WERI-Rb-1 (cell line): ENCODE measurements around the gene GASK1A.

Experiments
- DNase-seq: peaks from one replicate; pipeline ENCODE4 v3.0.0-alpha.2; 2020
- H3K27ac ChIP-seq: fragments of 250-450 bp; sonication (Bioruptor Pico); 2 replicates; pipeline ENCODE4 v1.5.1; 2020; ENCODE audit warnings: mild to moderate bottlenecking, moderate library complexity
- H3K27me3 ChIP-seq: fragments of 250-450 bp; sonication (Bioruptor Pico); 2 replicates; pipeline ENCODE4 v1.5.1; 2021; ENCODE audit warnings: mild to moderate bottlenecking, low read depth, moderate library complexity; ENCODE audit not compliant: insufficient read depth, severe bottlenecking
- H3K36me3 ChIP-seq: fragments of 250-450 bp; sonication (Bioruptor Pico); 2 replicates; pipeline ENCODE4 v1.5.1; 2020; ENCODE audit warnings: mild to moderate bottlenecking, moderate library complexity
- H3K4me3 ChIP-seq: 2 replicates; pipeline ENCODE4 v1.5.1; 2011; ENCODE audit warnings: low read depth, mild to moderate bottlenecking, control low read depth, low read length
- H3K9me3 ChIP-seq: fragments of 250-450 bp; sonication (Bioruptor Pico); 2 replicates; pipeline ENCODE4 v1.5.1; 2021; ENCODE audit warnings: mild to moderate bottlenecking, moderate library complexity; ENCODE audit not compliant: severe bottlenecking
- TF ChIP-seq, protein P1 (sequence below): IDR thresholded peaks from 2 replicates; pipeline ENCODE4 v1.5.1; 2011; ENCODE audit warnings: low read depth, mild to moderate bottlenecking, control low read depth, inconsistent platforms, low read length

Gene GASK1A

DNA sequence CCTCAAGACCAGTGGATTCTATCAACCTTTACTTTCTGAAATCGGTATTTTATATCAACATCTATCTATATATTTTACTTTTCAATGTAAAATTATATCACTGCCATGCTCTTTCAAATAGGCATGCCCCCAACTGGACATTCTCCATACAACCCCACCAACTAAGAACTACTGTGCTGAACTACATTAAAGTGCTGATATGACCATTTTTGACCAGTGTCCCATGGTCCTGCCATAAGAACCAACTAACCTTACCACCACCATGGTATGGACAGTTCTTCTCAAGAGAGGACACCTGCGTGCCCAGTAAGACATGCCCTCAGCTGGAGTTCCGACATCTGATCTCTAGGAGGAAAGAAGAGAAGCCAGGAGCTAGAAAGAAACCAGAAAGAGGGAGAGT is 111.1 kb downstream of the GASK1A start:
- H3K27me3 ChIP-seq = no peaks in the 10 kb centered on the region
- no peak overlapping the region for H3K27ac ChIP-seq
- H3K9me3 ChIP-seq = no peaks in the 10 kb centered on the region
- no peak overlapping the region for H3K4me3 ChIP-seq
- TF ChIP-seq, protein P1, sequence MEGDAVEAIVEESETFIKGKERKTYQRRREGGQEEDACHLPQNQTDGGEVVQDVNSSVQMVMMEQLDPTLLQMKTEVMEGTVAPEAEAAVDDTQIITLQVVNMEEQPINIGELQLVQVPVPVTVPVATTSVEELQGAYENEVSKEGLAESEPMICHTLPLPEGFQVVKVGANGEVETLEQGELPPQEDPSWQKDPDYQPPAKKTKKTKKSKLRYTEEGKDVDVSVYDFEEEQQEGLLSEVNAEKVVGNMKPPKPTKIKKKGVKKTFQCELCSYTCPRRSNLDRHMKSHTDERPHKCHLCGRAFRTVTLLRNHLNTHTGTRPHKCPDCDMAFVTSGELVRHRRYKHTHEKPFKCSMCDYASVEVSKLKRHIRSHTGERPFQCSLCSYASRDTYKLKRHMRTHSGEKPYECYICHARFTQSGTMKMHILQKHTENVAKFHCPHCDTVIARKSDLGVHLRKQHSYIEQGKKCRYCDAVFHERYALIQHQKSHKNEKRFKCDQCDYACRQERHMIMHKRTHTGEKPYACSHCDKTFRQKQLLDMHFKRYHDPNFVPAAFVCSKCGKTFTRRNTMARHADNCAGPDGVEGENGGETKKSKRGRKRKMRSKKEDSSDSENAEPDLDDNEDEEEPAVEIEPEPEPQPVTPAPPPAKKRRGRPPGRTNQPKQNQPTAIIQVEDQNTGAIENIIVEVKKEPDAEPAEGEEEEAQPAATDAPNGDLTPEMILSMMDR = no peak
- no peak for DNase-seq
- 0 out of 2 replicates have a peak, but pooled peaks cover 3% of the 10 kb centered on the region for H3K36me3 ChIP-seq

DNA sequence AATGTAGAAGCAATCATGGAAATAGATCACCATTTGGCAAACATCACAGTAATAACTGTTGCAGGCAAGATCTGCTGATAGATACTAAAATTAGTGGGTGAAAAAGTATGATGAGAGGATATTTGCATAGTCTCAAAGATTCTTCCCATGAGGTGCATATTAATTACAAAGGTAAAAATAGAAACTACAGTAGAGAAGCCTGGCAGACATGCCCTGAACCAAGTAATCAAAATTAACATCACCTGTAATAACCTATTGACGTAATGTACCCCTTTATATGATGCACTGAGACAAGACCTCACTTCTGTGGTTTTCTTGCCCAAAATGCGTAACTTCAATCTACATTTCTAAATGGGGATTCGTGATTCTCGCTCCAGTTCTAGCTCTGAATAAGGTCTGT is 112.4 kb downstream of the GASK1A start:
- no peak for DNase-seq
- Histone ChIP-seq H3K27ac (no peak overlapping the region), H3K27me3 (no peaks in the 10 kb centered on the region), H3K9me3 (no peaks in the 10 kb centered on the region), H3K36me3 (0 out of 2 replicates have a peak, but pooled peaks cover 3% of the 10 kb centered on the region), H3K4me3 (no peak overlapping the region)
- TF ChIP-seq, protein P1 = no peak

DNA sequence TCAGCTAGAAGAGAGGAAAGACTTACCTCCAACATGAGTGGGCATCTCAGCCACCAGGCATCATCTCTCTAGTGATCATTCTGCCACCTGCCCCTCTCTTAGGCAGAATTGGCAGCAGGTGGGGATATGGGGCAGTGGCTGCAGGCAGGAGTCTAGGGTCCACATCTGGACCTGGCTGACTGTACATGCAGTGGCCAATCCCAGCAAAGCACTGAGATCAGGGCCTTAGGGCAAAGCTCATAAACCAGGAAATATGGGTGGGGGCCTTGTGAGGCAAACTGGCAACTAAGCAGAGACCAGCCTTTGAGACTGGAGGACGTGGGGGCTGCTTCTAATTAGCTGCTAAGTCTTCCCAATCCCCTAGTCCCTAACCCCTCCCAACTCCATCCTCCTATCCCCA is 113.9 kb downstream of the GASK1A start:
- peak; percentile 60 for DNase-seq
- no peak overlapping the region for H3K4me3 ChIP-seq
- peak overlapping the region; percentile 89 for H3K27ac ChIP-seq
- H3K9me3 ChIP-seq = no peaks in the 10 kb centered on the region
- peaks cover 3% of the 10 kb centered on the region; the same call in 1 of the 2 replicates for H3K36me3 ChIP-seq
- TF ChIP-seq, protein P1 = no peak
- H3K27me3 ChIP-seq = no peaks in the 10 kb centered on the region

DNA sequence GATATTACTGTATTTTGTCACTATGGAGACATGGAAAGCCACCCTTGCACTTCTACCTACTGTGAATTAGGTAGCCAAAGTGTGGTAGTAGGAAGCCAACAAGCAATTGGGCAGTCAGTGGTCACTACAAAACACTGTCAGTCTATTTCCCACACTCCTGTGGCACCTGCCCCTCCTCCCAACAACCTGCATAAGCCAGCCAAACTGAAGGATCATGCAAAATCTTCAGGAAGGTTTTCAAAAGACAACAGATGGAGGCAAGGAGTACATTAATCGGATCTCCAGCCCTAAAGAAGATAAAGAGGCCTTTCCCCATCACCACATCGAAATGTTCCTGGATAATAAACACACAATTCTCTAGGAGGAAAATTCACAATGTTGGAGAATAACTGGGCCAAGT is 114.9 kb downstream of the GASK1A start:
- H3K27ac ChIP-seq = peak overlapping the region; percentile 89
- TF ChIP-seq, protein P1 = no peak
- no peaks in the 10 kb centered on the region for H3K9me3 ChIP-seq
- H3K4me3 ChIP-seq = peak overlapping the region; percentile 24
- peak; percentile 71 for DNase-seq
- H3K27me3 ChIP-seq = no peaks in the 10 kb centered on the region
- peaks cover 3% of the 10 kb centered on the region; the same call in 1 of the 2 replicates for H3K36me3 ChIP-seq

DNA sequence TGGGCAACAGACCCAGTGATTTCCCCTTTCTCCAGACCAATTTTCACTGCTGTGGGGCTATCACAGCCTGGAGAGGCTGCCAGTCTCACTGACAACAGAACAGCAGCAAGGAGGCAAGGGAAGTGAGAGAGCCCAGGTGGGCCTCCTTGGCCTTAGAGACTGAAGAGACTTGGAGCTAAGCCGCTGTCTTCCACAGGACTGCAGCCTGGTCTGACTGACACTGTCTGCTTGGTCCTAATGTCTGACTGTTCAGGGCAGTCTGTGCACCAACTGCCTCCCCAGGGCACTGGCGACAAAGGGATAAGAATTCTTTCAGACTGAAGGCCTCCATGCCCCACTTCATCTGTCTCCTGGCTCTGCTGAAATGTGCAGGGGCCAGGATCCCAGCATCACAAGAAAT is 115.3 kb downstream of the GASK1A start:
- TF ChIP-seq, protein P1 = no peak
- H3K36me3 ChIP-seq = no peaks in the 10 kb centered on the region; the same call in 1 of the 2 replicates
- DNase-seq = peak; percentile 84
- no peaks in the 10 kb centered on the region for H3K9me3 ChIP-seq
- no peaks in the 10 kb centered on the region for H3K27me3 ChIP-seq
- peak overlapping the region; percentile 24 for H3K4me3 ChIP-seq
- peak overlapping the region; percentile 89 for H3K27ac ChIP-seq

DNA sequence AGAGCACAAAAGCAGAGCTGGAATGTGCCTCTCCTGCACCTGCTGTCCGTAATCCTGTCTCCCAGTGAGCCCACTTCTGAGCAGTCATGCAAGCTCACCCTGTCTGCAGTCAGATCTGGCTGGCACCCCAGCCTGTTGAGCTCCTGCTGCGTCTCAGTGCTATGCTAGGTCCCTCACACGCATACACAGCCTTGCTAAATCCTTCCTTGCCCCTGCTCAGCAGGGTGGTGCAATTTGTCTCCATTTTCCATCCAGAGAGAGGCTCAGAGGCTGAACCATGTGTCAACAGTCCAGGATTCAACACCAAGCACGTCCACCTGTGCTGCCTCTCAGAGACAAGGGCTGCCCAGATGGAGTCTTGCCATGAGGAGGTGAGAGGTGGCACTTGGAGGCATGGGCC is 115.7 kb downstream of the GASK1A start:
- H3K4me3 ChIP-seq = peak overlapping the region; percentile 24
- H3K36me3 ChIP-seq = no peaks in the 10 kb centered on the region; the same call in 1 of the 2 replicates
- no peaks in the 10 kb centered on the region for H3K27me3 ChIP-seq
- no peaks in the 10 kb centered on the region for H3K9me3 ChIP-seq
- TF ChIP-seq, protein P1 = no peak
- DNase-seq = peak; percentile 66
- H3K27ac ChIP-seq = peak overlapping the region; percentile 89
